ENCODE results near the gene SLC2A9. TPM values are rescaled to one million over a fixed set of nuclear protein-coding genes. Genes with fewer than 3 reads are reported as not detected.

Gene SLC2A9
- total RNA-seq, 2 experiments from 2014 or later, result 0.54 TPM

- no peak for ATAC-seq
- Mint-ChIP-seq H3K4me1 (ENCODE audit: low read depth) (peaks cover 1% of the 10 kb centered on the region), H3K27ac (no peak overlapping the region), H3K9me3 (peaks cover 4% of the 10 kb centered on the region), H3K36me3 (ENCODE audit: low read depth) (peaks cover 6% of the 10 kb centered on the region), H3K27me3 (no peaks in the 10 kb centered on the region), H3K4me3 (no peak overlapping the region)
- intact Hi-C loops (cut with micrococcal nuclease), result no loop called here
- ChIA-PET CTCF (interaction anchor here (1.3 kb wide), 1 partner anchor 33 kb away, joined by 3 read pairs; no protein-coding TSS in a partner anchor), POLR2A (interaction anchor here (1.1 kb wide), 1 partner anchor 133 kb away, joined by 3 read pairs; no protein-coding TSS in a partner anchor)
- no peak for TF ChIP-seq CTCF (IDR thresholded peaks at IDR 0.05)
- DNase-seq, result no peak
These were observed 40.4 kb downstream of the SLC2A9 start for GRCh38 chr4:9980898-9981297.

DNA sequence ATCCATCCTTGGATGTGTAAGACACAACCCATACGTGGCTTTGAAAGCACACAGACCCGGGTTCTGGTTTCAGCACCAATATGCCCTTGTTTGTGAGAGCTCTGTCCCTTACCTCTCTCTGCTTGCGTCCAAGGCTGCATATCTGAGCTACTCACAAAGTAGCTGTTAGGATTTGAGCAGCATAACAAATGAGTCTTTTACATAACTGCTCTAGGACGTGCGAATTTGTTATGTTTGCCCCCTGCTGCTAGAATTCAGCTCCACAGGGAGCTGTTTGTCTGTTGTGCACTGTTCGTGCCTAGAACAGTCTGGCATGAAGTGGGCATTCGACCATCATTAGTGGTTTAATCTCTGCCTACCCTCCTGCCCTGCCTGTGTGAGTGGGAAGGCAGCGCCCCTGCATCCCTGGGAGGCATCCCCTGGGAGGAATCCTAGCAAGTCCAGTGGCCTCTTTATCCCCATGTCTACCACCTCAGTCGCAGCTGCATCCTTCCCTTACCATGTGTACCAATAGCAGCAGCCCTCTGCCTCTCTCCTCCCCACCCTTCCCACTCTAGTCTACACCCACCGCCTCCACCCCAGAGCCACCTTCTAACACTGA is 42.1 kb downstream of the SLC2A9 start:
- H3K27ac Mint-ChIP-seq, result no peak overlapping the region
- CTCF ChIA-PET, result no interaction called here
- no peaks in the 10 kb centered on the region for H3K27me3 Mint-ChIP-seq
- no peak for TF ChIP-seq CTCF (IDR thresholded peaks at IDR 0.05)
- H3K4me1 Mint-ChIP-seq (ENCODE audit: low read depth), result peaks cover 1% of the 10 kb centered on the region
- H3K9me3 Mint-ChIP-seq, result peaks cover 4% of the 10 kb centered on the region
- H3K36me3 Mint-ChIP-seq (ENCODE audit: low read depth), result peaks cover 8% of the 10 kb centered on the region
- no peak for DNase-seq
- H3K4me3 Mint-ChIP-seq, result no peak overlapping the region
- POLR2A ChIA-PET, result no interaction called here
- no peak for ATAC-seq
- intact Hi-C loops (cut with micrococcal nuclease), result no loop called here

DNA sequence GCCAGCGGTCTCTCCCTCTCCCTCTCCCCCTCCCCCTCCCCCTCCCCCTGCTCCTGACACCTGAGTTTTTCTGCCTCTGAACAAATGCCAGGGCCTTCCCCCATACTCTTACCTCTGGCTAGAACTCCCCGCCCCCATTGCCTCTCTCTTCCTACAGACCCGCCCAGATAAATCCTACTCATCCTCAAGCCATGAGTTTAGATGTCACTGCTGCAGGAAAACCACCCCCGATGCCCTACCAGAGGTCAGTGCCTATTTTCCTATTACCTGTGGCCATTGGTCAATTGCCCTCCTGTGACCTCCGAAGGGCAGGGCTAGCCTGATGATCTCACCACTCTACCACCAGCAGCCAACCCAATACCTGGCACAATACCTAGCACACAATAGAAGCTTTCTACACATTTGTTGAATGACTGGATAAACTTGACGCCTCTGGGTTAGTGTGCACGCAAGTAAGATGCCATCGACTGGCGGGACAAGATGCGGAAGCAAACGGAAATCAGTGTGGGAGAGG is 43.7 kb downstream of the SLC2A9 start:
- Mint-ChIP-seq H3K4me3 (no peak overlapping the region), H3K4me1 (ENCODE audit: low read depth) (peaks cover 1% of the 10 kb centered on the region), H3K27ac (no peak overlapping the region), H3K27me3 (no peaks in the 10 kb centered on the region), H3K36me3 (ENCODE audit: low read depth) (peaks cover 11% of the 10 kb centered on the region), H3K9me3 (peaks cover 7% of the 10 kb centered on the region)
- POLR2A ChIA-PET, result no interaction called here
- DNase-seq (no peak), ATAC-seq (no peak)
- intact Hi-C loops (cut with micrococcal nuclease), result no loop called here
- CTCF ChIA-PET, result interaction anchor here (0.7 kb wide), 1 partner anchor 36 kb away, joined by 3 read pairs; no protein-coding TSS in a partner anchor
- no peak for TF ChIP-seq CTCF (IDR thresholded peaks at IDR 0.05)

- H3K27ac Mint-ChIP-seq, result no peak overlapping the region
- CTCF ChIA-PET, result interaction anchor here (1.6 kb wide), 1 partner anchor 38 kb away, joined by 7 read pairs; no protein-coding TSS in a partner anchor
- intact Hi-C loops (cut with micrococcal nuclease), result no loop called here
These were observed 44.5 kb downstream of the SLC2A9 start for GRCh38 chr4:9976781-9977180.

More at GRCh38 chr4:9976781-9977180, 44.5 kb downstream of the SLC2A9 start:
- Mint-ChIP-seq H3K36me3 (ENCODE audit: low read depth) (peaks cover 11% of the 10 kb centered on the region), H3K9me3 (peaks cover 7% of the 10 kb centered on the region), H3K27me3 (no peaks in the 10 kb centered on the region), H3K4me3 (no peak overlapping the region), H3K4me1 (ENCODE audit: low read depth) (peaks cover 1% of the 10 kb centered on the region)
- peak; percentile 10 for ATAC-seq
- DNase-seq, result no peak
- TF ChIP-seq CTCF (IDR thresholded peaks at IDR 0.05), result no peak
- POLR2A ChIA-PET, result no interaction called here

Measured in activated CD8-positive, alpha-beta T cell treated with anti-CD3 and anti-CD28 coated beads for 36 hours (primary cell).